IPS DF 19.7 (cell line): Measurements from ENCODE around the gene FOSL2.
A peak's percentile ranks its signal among the peaks of the same experiment; 100 is the strongest.

Experiments
- DNase-seq: peaks from one replicate; pipeline ENCODE4 v3.0.0-alpha.2; 2013; ENCODE audit warnings: low read depth, low spot score

Gene FOSL2

DNA sequence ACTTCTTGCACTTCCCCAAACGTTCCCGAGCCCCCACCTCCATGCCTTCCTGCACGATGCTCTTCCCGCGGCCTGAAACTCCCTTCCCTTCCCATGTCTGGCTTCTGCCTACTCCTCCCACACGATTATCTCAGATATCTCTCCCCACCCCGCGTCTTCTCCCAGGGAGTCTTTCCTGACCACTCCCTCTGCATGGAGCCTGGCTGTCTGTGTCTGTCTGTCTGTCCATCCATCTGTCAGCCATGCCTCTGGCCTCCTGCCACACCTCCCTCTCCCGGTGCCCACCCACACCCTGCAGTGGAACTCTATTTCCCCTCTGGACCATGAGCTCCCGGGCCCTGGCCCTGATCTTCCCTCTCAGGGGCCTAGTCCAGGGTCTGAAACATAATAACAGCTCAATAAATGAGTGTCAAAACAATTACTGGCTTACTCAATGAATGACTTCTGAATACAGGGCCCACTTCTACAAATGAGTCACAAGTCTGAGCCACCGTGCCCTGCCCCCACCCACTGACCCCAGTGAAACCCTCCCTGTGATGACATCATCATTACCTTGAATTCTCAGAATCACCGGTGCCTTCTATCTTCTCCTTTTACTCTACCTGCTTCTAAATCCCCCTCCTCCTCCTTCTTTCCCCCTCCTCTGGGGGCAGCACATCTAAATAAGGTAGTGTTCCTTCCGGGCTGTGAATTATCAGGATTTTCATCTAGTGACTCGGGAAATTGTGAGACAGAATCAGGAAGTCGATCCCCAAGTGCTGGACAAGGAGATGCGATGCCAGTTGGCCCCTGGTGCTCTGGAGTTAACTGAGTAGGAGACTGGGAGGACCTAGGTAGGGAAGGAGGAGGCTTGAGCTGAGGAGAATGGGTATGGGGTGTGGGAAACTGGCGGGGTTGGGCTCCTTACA lies 57.1 kb downstream of the FOSL2 start:
- DNase-seq: no peak

DNA sequence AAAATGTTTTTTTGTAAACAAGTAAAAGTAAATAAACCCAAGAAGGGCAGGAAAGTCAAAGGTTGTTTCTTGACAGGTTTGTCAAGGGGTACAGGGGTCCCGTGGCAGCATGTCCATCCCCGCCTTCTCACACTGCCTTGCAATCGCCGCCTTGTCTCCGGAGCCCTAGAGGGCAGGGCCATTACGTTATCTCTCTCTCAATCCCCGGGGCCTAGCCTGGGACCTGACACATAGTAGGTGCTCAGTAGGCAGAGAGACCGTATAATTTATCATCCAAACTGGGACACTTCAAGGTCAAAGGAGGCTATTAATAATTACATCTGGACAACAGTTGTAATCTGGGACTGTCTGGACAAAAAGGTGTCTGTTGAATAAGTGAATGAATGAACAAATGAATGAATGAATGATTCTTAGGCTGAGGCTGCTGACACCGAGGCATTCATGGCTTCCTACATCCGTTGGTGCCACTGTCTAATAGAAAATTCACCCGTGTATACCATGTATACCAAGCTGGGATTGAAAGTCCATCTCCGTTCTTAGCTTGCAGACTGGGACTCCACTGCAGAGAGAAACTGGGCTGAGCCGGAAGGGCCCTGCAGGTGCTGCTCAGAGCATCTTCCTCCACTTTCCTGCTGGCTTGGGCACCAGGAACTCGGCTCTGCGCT lies 58.4 kb downstream of the FOSL2 start:
- no peak for DNase-seq

DNA sequence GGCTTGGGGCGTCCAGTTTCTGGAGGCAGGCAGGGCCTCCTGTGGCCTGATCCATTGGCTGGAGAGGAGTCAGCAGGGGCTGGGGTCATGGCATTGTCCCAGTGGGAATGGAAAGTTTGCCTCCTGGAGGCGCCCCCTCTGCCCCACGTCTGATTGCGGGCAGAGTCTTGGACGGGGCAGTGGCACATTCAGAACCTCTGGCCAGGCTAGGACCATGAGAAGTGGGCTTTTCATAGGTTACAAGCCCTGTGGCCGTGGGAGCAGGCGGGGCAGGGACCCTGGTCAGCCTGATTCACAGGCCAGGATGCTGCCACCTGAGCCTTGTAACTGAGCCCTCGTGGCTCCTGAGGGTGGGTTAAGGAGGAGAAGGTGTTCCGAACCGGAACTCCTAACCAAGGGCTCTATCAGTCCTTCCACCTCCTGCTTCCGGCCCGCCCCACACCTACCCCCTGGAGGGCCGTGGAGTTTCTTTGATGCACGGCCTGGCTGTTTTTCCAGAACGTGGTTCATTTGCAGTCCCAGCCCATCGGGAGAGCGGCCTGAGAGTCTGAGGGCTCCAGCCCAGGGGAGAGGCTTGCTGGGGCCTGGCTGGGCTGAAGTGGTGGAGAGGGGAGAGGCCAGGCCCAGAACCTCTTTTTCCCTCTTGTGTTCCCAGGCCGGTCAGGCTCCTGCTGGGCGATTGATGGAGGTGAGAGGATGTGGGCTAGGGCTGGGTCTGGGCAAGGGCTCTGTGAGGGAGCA lies 59.3 kb downstream of the FOSL2 start:
- DNase-seq: no peak

DNA sequence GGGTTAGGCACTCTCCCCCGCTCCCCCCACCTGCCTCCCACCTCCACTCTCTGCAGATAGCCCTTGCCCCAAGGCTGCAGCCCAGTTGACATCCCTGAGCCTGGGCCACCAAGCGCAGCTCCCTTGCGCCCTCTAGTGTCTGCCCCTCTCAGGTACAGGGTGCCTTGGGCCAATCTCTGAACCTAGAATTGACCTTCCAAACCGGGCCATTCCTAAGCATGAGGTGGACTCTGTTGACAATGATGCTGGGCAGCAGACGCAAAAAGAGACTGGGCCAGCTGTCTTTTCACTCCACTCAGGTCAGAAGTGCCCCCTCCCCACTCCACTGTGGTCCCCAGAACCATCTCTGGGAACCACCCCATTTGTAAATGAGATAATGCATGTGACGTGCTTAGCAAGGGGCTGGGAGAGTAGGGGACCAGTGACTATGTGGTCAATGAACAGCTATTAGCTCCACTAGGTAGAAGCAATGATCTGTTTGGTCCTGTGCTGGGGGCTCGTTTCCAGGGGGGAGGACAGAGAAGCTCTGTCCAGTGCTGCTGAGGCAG lies 60.0 kb downstream of the FOSL2 start:
- peak; percentile 25 for DNase-seq

DNA sequence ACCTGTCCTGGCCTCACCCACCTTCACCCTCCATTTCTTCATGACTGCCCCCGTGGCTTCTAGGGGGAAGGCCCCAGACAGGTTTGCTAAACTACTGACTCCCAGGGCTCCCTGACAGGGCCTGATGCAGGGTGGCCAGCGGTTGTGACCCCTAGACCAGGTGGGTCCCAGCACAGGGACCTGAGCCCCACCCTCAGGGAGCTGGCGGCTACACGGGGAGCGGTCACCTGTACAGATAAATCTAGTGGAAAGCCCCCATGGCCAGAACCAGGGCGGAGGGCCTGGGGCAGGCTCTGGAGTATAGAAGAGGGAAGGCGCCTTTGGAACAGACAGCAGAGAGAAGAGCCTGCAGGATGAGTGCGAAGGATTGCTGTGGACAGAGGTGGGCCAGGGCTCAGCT lies 60.7 kb downstream of the FOSL2 start:
- DNase-seq: no peak

DNA sequence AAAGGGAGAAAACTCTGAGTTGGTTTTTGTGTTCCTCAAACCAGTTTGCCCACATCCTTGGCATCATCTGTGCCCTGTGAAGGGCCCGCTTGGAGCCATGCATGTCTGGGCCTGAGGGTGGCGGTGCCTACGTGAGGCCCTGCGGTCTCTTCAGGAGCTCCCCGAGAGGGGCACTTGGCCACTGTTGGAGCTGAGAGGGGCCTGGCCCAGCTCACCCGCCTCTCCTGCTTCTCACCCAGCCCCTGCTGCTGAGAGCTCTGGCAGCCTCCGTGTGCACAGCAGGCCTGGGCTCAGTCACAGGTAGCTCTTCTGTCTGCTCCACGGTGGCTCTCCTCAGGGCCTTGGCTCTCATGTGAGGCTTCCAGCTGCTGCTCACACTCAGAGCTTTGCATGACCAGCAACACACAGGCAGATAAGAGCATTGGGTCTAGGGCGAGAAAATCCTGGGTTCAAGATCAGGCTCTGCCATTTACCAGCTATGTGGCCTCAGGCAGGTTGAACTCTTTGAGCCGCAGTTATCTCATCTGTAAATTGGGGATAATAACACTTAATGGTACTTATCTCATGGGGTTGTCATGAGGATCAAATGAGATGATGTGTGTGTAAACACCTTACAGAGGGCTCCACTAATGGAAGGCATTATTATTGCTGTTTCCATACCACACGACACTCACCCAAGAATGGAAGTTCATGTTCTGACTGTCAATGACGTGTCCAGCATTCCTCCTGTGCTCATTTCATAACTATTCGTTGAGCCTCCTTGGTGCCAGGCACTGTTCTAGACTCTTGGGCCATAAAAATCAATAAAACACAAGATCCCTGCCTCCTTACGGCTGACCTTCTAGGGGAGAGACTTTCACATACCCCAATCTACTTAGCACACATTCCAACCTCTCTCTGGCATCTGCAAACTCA lies 61.6 kb downstream of the FOSL2 start:
- DNase-seq: no peak

DNA sequence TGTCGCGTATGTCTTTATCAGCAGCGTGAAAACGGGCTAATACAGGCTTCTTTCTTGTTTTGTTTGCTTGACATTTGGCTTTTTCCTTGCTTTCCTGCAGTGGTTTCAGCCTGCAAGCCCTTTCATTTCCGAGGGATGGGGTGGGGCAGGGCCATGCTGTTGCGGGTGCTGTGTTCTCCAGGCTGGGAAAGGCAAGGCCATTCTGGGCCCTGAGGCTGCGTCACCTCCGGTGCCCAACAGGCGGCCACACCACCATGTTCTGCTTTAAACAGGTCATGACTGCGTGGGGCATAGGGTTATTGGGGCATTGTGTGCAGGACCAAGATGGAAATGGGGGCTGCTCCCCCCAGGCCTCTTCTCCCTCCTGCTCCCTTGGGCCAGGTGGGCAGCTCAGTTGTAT lies 64.6 kb downstream of the FOSL2 start:
- no peak for DNase-seq

DNA sequence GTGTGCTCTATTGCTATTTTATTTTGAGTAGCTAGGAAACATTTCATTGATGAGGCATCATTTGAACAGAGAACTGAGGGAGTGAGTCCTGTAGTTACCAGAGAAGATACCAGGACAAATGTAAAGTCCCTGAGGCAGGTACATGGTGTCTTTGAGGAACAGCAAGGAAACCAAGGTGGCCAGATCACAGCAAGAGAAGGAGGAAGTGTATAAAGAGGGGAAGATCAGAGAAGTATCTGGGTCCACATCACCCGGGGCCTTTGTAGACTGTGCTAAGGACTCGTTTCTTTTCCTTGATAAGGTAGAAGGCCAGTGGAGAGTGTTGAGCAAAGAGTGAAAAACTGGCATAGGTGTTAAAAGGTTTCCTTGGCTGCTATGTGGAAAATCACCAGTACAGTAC lies 68.4 kb downstream of the FOSL2 start:
- no peak for DNase-seq

DNA sequence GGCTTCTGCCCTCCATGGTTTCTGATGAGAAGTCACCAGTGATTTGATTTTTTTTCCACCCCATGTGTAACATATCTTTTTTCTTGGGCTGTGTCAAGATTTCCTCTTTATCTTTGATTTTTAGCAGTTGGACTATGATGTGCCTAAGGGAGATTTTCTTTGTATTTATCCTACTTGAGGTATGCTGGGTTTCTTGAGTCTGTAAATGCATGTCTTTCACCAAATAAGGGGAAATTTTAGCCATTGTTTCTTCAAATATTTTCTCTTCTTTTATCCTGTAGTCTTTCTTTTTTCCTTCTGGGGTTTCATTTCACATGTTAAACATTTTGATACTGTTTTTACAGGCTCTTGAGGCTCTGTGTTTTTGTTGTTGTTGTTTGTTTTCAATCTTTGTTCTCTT lies 69.5 kb downstream of the FOSL2 start:
- DNase-seq: no peak

DNA sequence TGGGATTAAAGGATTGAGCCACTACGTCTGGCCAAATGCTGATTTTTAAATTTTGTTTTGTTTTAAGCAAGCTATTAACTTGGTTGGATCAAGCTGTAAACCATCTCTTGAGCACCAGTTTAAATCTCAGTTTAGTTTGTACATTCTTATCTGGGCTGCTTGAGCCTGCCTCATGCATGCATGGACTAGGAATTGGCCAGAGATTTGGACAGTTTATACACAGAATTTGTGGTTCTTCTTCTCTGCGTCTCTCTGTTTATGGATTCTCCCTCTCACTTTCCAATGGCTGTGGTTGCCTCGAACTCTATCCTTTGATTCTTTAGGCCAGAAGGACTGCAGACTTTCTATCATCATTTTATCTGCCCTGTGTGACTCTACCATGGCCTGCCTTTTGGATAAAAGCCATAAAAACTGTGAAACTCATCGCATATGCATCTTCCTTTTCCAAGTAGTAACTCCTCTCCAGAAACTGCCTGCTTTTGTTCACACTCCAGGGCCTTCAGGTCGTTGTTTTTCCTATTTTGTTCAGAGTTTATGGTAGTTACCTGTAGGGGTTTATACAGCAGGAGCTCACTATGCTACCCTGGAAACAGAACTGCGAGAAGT lies 70.7 kb downstream of the FOSL2 start:
- no peak for DNase-seq

DNA sequence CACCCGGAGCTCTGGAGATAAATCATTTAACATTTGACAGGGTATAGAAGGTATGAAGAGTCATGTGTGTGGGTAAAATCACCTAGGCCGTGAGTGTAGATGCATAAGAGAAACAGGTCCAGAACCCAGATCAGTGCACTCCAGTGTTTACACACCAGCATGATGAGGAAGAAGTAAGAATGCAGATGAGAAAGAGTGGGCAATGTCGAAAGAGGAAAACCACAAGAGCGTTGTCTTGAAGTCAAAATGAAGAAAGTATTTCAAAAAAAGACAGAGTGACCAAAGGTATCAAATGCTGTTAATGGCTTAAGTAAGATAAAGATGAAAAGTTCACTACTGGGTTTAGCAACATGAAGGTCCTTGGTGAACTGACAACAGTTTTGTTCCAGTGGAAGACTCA lies 71.2 kb downstream of the FOSL2 start:
- no peak for DNase-seq

DNA sequence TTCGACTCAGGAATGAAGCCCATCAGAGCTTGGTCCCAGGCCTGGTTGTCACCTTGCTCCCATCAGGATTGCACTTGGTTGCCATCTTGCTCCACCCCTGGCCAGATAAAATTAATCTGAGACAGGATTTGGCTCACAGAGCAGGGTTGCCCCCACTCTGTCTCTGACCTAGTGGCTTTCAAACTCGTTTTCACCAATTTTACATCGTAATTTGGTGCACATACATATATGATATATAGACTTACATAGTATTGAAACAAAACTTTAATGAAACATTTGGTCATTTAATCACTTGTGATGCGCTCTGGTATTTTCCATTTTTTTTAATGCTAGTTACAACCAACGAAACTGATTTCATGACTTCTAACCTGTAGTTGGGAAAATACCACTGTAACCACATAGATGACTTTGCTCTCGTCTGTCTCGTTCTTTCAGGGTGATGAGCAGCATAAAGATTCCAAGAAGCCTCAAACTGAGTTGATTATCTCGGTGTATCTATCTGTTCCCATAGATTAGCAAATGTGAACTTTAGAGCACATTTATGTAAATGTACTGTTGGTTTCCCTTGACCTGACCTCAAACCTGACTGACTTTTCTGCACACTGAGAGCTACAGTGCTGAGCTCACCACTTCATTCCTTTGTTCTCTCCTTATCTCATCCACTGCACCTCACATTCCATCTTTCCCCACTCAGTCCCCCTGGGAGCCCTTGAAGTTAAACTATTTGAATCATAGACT lies 72.7 kb downstream of the FOSL2 start:
- no peak for DNase-seq
